ENCODE results near the gene PACRG. TPM values are rescaled to one million over a fixed set of nuclear protein-coding genes. Genes with fewer than 3 reads are reported as not detected.

Gene PACRG
- total and polyA plus RNA-seq, 4 donors = 0.47 to 3.8 (median 2.4) TPM

GRCh38 chr6:163301726-163302635, 574.2 kb downstream of the PACRG start:
- DNase-seq (ENCODE audit: low spot score) = no peak
- H3K36me3 ChIP-seq (ENCODE audit: control insufficient read depth in 4 of 4, insufficient read depth in 3 of 4, low read depth in 1 of 4, low read length in 3 of 4) = no peaks in the 10 kb centered on the region
- H3K27me3 ChIP-seq (ENCODE audit: control insufficient read depth in 4 of 4, insufficient read depth in 4 of 4, low read length in 3 of 4) = no peaks in the 10 kb centered on the region
- H3K9ac ChIP-seq (ENCODE audit: low read depth in 1 of 2, low read length in 2 of 2) = no peak overlapping the region
- H3K9me3 ChIP-seq (ENCODE audit: control insufficient read depth in 4 of 4, low read length in 3 of 4) = no peaks in the 10 kb centered on the region
- H3K27ac ChIP-seq (ENCODE audit: low read depth in 1 of 2, low read length in 2 of 2) = no peak overlapping the region
- H3K4me3 ChIP-seq (ENCODE audit: low read depth in 1 of 3, low read length in 3 of 3) = no peak overlapping the region
- 76% methylated on average over 8 of the region's 8 CpGs for WGBS
- TF ChIP-seq ZBTB33 (IDR thresholded peaks at IDR 0.05) (no peak), MAX (IDR thresholded peaks at IDR 0.05) (no peak), FOXA1 (IDR thresholded peaks at IDR 0.05) (no peak), FOXA2 (IDR thresholded peaks at IDR 0.05) (no peak), CTCF (IDR thresholded peaks at IDR 0.05; ENCODE audit: low read depth, low read length, missing input control) (no peak), SP1 (IDR thresholded peaks at IDR 0.05) (no peak), TAF1 (conservative IDR thresholded peaks at IDR 0.05) (no peak), RXRA (IDR thresholded peaks at IDR 0.05) (no peak), REST (IDR thresholded peaks at IDR 0.05) (no peak), ATF3 (IDR thresholded peaks at IDR 0.05) (no peak), NR2F2 (IDR thresholded peaks at IDR 0.05) (no peak), HNF4G (IDR thresholded peaks at IDR 0.05) (no peak), GABPA (IDR thresholded peaks at IDR 0.05 in 1 of 2, conservative IDR thresholded peaks at IDR 0.05 in 1 of 2) (no peak), YY1 (IDR thresholded peaks at IDR 0.05) (no peak), RAD21 (IDR thresholded peaks at IDR 0.05) (no peak)
- H3K4me1 ChIP-seq (ENCODE audit: control insufficient read depth in 4 of 4, insufficient read depth in 4 of 4, low read length in 3 of 4) = peaks cover 0 to 5% (median 2%) of the 10 kb centered on the region in 4 donors
